ACC112 (cell line): Measurements from ENCODE around the gene HOXD8.
A peak's percentile ranks its signal among the peaks of the same experiment; 100 is the strongest.

Source experiments
- H2AFZ ChIP-seq: fragments of 200-600 bp; sonication (generic); one replicate; pipeline ENCODE4 v1.6.0; 2017; ENCODE audit warnings: antibody characterized with exemption, low read length; ENCODE audit not compliant: unreplicated experiment
- H3K27ac ChIP-seq: fragments of 200-600 bp; sonication (generic); 2 replicates; pipeline ENCODE4 v1.5.1; 2014; ENCODE audit warnings: low read depth, mild to moderate bottlenecking, antibody characterized with exemption, low read length, moderate library complexity
- H3K27me3 ChIP-seq: fragments of 200-600 bp; sonication (generic); 2 replicates; pipeline ENCODE4 v1.6.1; 2014; ENCODE audit warnings: mild to moderate bottlenecking, antibody characterized with exemption, low read length, moderate library complexity, mixed read lengths; ENCODE audit not compliant: insufficient read depth
- H3K36me3 ChIP-seq: fragments of 200-600 bp; sonication (generic); 2 replicates; pipeline ENCODE4 v1.6.1; 2016; ENCODE audit warnings: mild to moderate bottlenecking, antibody characterized with exemption, low read length, moderate library complexity, mixed read lengths; ENCODE audit not compliant: insufficient read depth
- H3K4me1 ChIP-seq: fragments of 200-600 bp; sonication (generic); one replicate; pipeline ENCODE4 v1.6.1; 2016; ENCODE audit warnings: low read length, mixed read lengths; ENCODE audit not compliant: insufficient read depth, unreplicated experiment, control insufficient read depth
- H3K4me3 ChIP-seq: fragments of 200-600 bp; sonication (generic); 2 replicates; pipeline ENCODE4 v1.5.1; 2014; ENCODE audit warnings: mild to moderate bottlenecking, low read depth, low read length
- H3K79me2 ChIP-seq: fragments of 200-600 bp; sonication (generic); one replicate; pipeline ENCODE4 v1.6.0; 2016; ENCODE audit warnings: low read length; ENCODE audit not compliant: control insufficient read depth, unreplicated experiment, insufficient read depth

The HOXD8 gene

DNA sequence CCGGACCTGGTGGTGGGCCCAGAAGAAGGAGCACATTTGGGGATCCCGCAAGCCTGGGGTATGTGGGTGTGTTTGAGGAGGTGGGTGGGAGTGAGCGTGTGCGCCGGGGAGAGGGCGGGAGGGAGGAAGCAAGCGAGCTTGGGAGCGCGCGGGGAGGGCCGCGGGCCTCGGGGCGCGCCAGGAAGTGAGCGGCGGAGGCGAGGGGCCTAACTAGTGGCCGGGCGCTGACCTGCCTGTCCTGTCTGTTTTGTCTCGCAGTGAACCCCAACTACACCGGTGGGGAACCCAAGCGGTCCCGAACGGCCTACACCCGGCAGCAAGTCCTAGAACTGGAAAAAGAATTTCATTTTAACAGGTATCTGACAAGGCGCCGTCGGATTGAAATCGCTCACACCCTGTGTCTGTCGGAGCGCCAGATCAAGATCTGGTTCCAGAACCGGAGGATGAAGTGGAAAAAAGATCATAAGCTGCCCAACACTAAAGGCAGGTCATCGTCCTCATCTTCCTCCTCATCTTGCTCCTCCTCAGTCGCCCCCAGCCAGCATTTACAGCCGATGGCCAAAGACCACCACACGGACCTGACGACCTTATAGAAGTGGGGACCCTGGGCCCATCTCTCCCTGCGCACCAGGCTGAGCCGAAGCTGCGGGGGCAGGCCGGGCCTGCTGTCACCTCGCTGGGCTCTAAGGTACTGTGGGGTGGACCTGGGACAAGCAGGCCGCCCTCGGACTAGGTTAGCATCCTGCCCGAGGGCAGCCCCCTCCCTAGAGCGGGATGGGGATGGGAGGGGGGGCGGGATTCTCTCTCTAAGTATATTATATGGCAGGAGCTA lies 23.1 kb downstream of the HOXD8 start:
- Histone ChIP-seq H3K27me3 (no peaks in the 10 kb centered on the region), H3K4me3 (no peak overlapping the region), H3K36me3 (0 out of 2 replicates have a peak, but pooled peaks cover 3% of the 10 kb centered on the region), H2AFZ (no peak overlapping the region), H3K27ac (no peak overlapping the region), H3K4me1 (no peaks in the 10 kb centered on the region), H3K79me2 (no peaks in the 10 kb centered on the region)

DNA sequence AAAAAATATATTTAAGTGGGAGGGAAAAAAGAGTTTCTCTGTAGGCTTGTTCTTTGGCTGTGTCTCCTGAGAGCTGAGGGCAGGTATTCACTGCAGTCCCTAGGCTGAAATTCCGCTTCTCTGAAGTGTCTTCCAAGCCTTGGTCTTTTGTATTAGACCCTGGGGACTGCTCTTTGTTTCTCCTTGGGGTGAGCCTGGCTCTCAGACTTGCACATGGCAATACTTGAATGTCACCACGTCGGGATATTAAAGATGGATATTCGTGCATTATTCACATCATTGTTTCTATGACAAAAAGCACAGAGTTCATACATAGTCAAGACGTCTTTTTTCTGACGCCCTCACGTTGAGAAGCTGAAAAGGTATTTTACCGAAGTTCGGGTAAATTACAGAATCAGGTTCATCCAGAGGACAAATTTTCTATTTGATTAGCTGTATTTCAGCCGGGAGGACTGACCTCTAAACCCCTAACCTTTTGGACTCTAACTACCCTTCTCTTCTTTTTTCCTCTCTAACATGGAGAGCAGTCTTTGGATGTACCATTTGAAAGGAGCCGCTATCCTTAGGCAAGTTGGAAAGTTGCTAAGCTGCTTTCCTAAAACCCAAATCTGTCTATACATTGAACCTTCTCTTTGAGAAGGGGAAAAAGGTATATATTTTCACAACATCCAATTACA lies 25.2 kb downstream of the HOXD8 start:
- H3K27me3 ChIP-seq = no peaks in the 10 kb centered on the region
- H3K4me3 ChIP-seq = no peak overlapping the region
- H3K4me1 ChIP-seq = no peaks in the 10 kb centered on the region
- no peak overlapping the region for H2AFZ ChIP-seq
- no peak overlapping the region for H3K27ac ChIP-seq
- 0 out of 2 replicates have a peak, but pooled peaks cover 1% of the 10 kb centered on the region for H3K36me3 ChIP-seq
- H3K79me2 ChIP-seq = no peaks in the 10 kb centered on the region

DNA sequence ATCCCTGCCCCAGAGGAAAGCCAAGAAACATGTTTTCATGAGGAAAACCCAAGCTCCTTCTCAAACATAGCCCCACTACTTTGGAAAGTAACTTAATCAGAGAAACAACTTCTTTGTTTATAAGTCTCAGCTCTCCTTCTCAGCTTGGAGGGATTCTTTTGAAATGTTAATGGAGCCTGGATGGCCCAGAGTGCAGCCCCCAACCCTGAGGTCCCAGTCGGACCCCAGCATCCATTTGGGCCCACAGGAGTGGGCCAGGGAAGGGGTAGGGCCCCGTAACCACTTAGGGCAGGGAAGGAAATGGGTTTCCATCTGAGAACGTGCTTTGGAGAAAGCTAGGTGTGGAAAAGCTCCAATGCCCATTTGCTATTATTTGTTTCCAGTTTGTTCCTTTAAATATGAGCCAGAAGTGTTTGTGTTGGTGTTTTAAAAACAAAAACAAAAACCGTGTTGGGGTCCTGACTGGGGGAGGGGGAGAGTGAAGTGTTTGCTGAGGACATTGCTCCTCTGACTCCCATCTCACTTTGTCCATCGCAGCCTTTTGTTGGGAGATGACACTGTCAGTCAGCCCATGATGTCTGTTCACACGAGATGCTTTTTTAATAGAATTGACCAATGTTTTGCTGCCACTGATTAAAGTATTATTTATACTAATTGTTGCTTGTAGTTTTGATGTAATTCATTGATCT lies 26.0 kb downstream of the HOXD8 start:
- Histone ChIP-seq H3K27ac (no peak overlapping the region), H3K4me1 (no peaks in the 10 kb centered on the region), H3K27me3 (no peaks in the 10 kb centered on the region), H3K79me2 (no peaks in the 10 kb centered on the region), H3K36me3 (no peaks in the 10 kb centered on the region), H2AFZ (no peak overlapping the region), H3K4me3 (no peak overlapping the region)

DNA sequence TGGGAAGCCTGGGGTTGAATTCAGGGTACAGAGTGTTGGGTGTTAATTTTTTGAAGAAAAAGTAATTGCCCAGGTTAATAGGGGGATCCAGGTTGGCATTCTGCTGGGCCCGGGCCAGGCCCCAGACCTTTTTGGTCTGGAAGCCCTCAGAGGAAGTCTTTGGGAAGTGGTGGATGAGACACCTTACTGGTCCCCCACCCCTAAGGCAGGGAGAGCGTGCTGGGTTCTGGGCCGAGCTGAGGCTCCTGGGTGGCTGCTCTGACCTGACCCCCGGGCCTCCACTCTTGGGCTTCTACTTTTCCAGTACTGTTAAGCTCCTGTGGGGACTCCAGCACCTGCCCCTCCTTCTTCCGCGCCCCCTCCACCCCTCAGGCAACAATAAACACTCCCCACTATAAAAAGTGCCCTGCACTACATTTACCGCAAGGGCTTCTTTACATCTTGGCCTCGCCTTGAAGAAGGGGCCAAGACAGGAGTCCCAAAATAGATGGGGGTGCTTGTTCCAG lies 26.8 kb downstream of the HOXD8 start:
- H3K4me3 ChIP-seq = no peak overlapping the region
- no peak overlapping the region for H2AFZ ChIP-seq
- no peaks in the 10 kb centered on the region for H3K36me3 ChIP-seq
- H3K4me1 ChIP-seq = peaks cover 2% of the 10 kb centered on the region
- H3K27ac ChIP-seq = no peak overlapping the region
- no peaks in the 10 kb centered on the region for H3K79me2 ChIP-seq
- H3K27me3 ChIP-seq = no peaks in the 10 kb centered on the region

- Histone ChIP-seq H3K4me1 (peaks cover 7% of the 10 kb centered on the region), H3K27me3 (no peaks in the 10 kb centered on the region), H3K4me3 (peak within 1 kb of the TSS; percentile 57), H3K27ac (no peak within 1 kb of the TSS), H2AFZ (no peak within 1 kb of the TSS), H3K79me2 (no peaks in the 10 kb centered on the region), H3K36me3 (no peaks in the 10 kb centered on the region)
These were observed 27.4 kb downstream of the HOXD8 start, which contains the start of gene HOXD3 for GRCh38 chr2:176156807-176157498. HOXD3 (plus strand) TSS chr2:176157307; CDS start chr2:176169115, 11,808 bp downstream.

DNA sequence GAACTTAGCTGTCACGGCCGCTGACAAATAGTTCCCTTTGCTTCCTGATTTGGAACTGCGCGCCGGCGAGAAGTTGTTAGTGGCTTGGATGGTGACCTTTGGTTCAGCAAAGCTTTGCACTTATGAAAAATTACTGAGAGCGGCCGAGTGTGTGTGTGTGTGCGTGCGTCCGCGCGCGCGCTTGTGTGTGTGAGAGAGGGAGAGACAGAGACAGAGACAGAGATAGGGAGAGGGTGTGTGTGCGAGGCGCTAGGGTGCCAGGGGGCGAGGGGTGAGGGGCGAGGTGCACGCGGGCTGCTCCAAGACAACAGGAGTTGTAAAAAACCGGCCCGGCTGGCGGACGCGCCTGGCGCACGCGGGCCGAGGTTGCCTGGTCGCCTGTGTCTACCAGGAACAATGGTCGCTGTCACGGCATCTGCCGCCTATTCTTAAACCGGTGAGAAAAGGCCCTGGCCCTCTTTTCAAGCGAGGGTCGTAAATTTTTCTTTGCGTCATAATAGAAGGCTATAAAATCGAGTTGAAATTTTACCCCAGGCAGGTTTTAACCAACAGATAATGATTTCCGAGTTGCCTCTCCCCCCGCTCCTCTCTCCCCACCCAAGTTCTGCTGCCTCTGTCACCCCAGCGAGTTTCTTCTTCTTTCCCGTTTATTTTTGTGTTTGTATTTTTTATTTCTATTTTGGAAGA lies 28.1 kb downstream of the HOXD8 start:
- peak overlapping the region; percentile 57 for H3K4me3 ChIP-seq
- H3K27ac ChIP-seq = no peak overlapping the region
- peaks cover 7% of the 10 kb centered on the region for H3K4me1 ChIP-seq
- H3K79me2 ChIP-seq = no peaks in the 10 kb centered on the region
- H3K27me3 ChIP-seq = no peaks in the 10 kb centered on the region
- H2AFZ ChIP-seq = no peak overlapping the region
- H3K36me3 ChIP-seq = no peaks in the 10 kb centered on the region

- H3K27ac ChIP-seq = no peak overlapping the region
- H3K27me3 ChIP-seq = no peaks in the 10 kb centered on the region
- no peak overlapping the region for H3K4me3 ChIP-seq
These were observed 28.7 kb downstream of the HOXD8 start for GRCh38 chr2:176158186-176158591.

GRCh38 chr2:176158855-176159662 lies 29.6 kb downstream of the HOXD8 start:
- no peak overlapping the region for H2AFZ ChIP-seq
- no peak overlapping the region for H3K4me3 ChIP-seq
- H3K79me2 ChIP-seq = no peaks in the 10 kb centered on the region
- H3K27me3 ChIP-seq = no peaks in the 10 kb centered on the region
- H3K27ac ChIP-seq = no peak overlapping the region
- H3K36me3 ChIP-seq = no peaks in the 10 kb centered on the region
- peaks cover 7% of the 10 kb centered on the region for H3K4me1 ChIP-seq

More at GRCh38 chr2:176158186-176158591, 28.7 kb downstream of the HOXD8 start:
- Histone ChIP-seq H3K4me1 (peaks cover 7% of the 10 kb centered on the region), H2AFZ (no peak overlapping the region), H3K36me3 (no peaks in the 10 kb centered on the region), H3K79me2 (no peaks in the 10 kb centered on the region)

DNA sequence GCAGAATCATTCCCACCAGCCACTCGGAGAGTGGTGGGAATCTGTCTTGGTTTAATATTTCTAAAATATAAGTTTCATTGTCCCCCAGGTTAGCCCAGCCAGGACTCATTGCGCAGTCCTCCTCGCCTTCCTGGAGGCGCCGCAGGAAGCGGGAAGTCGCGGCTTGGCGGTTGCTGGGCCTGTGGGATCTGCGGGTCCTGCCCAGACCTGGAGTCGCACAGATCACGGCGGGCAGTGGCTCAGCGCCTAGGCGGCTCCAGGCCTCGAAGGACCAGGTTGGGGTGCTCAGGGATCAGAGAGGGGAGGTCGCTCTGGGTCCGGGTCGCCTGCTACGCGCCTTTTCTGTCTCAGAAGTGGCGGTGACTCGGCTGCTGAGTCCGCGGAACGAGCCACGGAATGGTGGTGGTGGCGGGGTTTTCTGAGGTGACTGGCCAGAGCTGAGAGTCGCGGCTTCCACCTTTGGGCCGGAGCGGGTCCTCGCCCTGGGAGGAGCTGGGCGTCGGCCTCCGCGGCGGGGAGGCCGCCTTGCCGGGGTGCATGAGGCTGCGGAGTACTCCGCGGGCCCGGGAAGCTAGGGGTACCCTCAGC lies 30.3 kb downstream of the HOXD8 start:
- H3K4me3 ChIP-seq = peak overlapping the region; percentile 76
- no peak overlapping the region for H3K27ac ChIP-seq
- peak overlapping the region; percentile 54 for H2AFZ ChIP-seq
- H3K27me3 ChIP-seq = no peaks in the 10 kb centered on the region
- H3K36me3 ChIP-seq = no peaks in the 10 kb centered on the region
- H3K79me2 ChIP-seq = no peaks in the 10 kb centered on the region
- peaks cover 7% of the 10 kb centered on the region for H3K4me1 ChIP-seq
